H1 (cell line): ENCODE measurements around the gene SSX2IP. TPM values are rescaled to one million over a fixed set of nuclear protein-coding genes. Genes with fewer than 3 reads are reported as not detected.

Source experiments
- CREB1 ChIP-seq: IDR thresholded peaks from 2 replicates; pipeline ENCODE4 v1.6.1; 2012; ENCODE audit warnings: inconsistent platforms
- HDAC2 ChIP-seq, 2 experiments: fragments of 300-600 bp in 1 of 2; sonication (generic) in 1 of 2; IDR thresholded peaks; 2 replicates each; pipeline ENCODE4 v1.6.1; 2011 to 2012; ENCODE audit warnings: low read depth in 2 of 2, low read length in 2 of 2, mild to moderate bottlenecking in 2 of 2, moderate library complexity in 2 of 2, borderline replicate concordance in 1 of 2, inconsistent platforms in 1 of 2
- SUZ12 ChIP-seq: fragments of 200-600 bp; sonication (generic); IDR thresholded peaks from 2 replicates; pipeline ENCODE4 v1.6.1; 2012; ENCODE audit warnings: mild to moderate bottlenecking, inconsistent platforms, low read length, moderate library complexity, mixed read lengths
- TAF7 ChIP-seq: optimal IDR thresholded peaks from 2 replicates; pipeline ENCODE3; 2011; ENCODE audit warnings: low read depth, mild to moderate bottlenecking, inconsistent platforms, low read length, moderate library complexity, borderline replicate concordance
- polyA plus RNA-seq, 7 experiments: library from polyadenylated mRNA; depleted of rRNA in 3 of 7; stranded (reverse) in 5 of 7; unstranded in 2 of 7; fragments of >200 nt in 5 of 7; fragments of 200-250 nt in 2 of 7; gene quantifications; 1 replicate in 5 of 7; 2 replicates in 1 of 7; 4 replicates in 1 of 7; pipeline versions ENCODE4 v1.2.1 to v1.2.3, GENCODE V29; 2011 to 2013; ENCODE audit warnings: missing spikeins in 2 of 7, mixed read lengths in 2 of 7
- total RNA-seq: library from RNA; stranded (reverse); fragmentation: NEBNext Ultra II Directional; extraction: Animal tissue kit (Norgen Biotek cat#: 25700); gene quantifications from 2 replicates; pipeline ENCODE4 v1.2.1, GENCODE V29; 2021
- TF ChIP-seq, protein P1 (sequence below): fragments of 300-600 bp; sonication (generic); IDR thresholded peaks from 2 replicates; pipeline ENCODE4 v1.7.1; 2012; ENCODE audit warnings: low read length, moderate library complexity, mild to moderate bottlenecking, inconsistent platforms; ENCODE audit not compliant: insufficient replicate concordance
- TF ChIP-seq, protein P2 (sequence below): IDR thresholded peaks from 2 replicates; pipeline ENCODE4 v1.6.1; 2012; ENCODE audit warnings: inconsistent platforms
- TF ChIP-seq, protein P3 (sequence below): IDR thresholded peaks from 2 replicates; pipeline ENCODE4 v1.6.1; 2012; ENCODE audit warnings: low read length, inconsistent platforms

Gene SSX2IP
- total and polyA plus RNA-seq, 2 of the 8 experiments (the other 6 are each of a cell fraction or from before 2014, with no cell fraction given), result 4.0 to 31.3 TPM

DNA sequence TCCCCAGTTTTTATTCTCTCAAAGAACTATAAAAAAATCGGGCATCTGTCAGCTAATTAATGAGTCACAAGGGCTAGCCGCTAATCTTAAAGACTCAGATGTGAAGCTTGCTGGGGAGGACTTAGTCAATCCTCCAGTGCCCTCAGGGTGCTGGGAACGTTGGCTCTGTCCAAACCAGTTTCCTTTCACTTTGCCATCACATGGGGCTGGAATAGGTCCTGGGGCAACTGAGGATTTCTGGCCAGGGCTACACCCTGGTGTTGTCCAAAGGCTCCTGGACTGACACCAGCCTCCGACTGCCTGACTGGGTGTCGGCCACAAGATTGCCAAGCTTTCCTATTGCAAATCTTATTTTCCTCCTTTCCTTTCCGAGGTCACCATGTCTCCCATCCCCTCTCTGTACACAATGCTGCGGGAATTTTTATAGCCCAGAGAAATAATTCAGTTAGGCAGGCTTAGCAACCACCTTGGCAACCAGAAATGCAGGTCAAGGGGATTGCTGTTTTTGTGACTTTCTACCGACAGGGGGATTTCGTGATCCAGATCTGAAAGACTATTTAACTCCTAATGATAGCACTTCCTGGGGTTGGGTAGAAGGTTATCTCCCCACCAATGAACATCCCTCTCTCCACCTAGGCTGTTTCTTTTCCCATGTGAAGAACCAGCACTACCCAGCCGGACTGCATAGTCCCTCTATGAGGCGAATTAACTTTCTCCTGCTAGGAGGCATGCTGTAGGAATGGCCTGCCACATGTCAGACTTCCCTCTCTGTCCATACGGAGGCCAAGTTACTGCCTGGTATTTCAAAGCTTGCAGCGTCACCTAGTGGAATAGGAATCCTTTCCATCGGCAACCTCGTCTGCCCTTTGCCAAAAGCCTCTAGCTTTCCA, 86.1 kb downstream of the SSX2IP start (continued):
- TF ChIP-seq, protein P1, sequence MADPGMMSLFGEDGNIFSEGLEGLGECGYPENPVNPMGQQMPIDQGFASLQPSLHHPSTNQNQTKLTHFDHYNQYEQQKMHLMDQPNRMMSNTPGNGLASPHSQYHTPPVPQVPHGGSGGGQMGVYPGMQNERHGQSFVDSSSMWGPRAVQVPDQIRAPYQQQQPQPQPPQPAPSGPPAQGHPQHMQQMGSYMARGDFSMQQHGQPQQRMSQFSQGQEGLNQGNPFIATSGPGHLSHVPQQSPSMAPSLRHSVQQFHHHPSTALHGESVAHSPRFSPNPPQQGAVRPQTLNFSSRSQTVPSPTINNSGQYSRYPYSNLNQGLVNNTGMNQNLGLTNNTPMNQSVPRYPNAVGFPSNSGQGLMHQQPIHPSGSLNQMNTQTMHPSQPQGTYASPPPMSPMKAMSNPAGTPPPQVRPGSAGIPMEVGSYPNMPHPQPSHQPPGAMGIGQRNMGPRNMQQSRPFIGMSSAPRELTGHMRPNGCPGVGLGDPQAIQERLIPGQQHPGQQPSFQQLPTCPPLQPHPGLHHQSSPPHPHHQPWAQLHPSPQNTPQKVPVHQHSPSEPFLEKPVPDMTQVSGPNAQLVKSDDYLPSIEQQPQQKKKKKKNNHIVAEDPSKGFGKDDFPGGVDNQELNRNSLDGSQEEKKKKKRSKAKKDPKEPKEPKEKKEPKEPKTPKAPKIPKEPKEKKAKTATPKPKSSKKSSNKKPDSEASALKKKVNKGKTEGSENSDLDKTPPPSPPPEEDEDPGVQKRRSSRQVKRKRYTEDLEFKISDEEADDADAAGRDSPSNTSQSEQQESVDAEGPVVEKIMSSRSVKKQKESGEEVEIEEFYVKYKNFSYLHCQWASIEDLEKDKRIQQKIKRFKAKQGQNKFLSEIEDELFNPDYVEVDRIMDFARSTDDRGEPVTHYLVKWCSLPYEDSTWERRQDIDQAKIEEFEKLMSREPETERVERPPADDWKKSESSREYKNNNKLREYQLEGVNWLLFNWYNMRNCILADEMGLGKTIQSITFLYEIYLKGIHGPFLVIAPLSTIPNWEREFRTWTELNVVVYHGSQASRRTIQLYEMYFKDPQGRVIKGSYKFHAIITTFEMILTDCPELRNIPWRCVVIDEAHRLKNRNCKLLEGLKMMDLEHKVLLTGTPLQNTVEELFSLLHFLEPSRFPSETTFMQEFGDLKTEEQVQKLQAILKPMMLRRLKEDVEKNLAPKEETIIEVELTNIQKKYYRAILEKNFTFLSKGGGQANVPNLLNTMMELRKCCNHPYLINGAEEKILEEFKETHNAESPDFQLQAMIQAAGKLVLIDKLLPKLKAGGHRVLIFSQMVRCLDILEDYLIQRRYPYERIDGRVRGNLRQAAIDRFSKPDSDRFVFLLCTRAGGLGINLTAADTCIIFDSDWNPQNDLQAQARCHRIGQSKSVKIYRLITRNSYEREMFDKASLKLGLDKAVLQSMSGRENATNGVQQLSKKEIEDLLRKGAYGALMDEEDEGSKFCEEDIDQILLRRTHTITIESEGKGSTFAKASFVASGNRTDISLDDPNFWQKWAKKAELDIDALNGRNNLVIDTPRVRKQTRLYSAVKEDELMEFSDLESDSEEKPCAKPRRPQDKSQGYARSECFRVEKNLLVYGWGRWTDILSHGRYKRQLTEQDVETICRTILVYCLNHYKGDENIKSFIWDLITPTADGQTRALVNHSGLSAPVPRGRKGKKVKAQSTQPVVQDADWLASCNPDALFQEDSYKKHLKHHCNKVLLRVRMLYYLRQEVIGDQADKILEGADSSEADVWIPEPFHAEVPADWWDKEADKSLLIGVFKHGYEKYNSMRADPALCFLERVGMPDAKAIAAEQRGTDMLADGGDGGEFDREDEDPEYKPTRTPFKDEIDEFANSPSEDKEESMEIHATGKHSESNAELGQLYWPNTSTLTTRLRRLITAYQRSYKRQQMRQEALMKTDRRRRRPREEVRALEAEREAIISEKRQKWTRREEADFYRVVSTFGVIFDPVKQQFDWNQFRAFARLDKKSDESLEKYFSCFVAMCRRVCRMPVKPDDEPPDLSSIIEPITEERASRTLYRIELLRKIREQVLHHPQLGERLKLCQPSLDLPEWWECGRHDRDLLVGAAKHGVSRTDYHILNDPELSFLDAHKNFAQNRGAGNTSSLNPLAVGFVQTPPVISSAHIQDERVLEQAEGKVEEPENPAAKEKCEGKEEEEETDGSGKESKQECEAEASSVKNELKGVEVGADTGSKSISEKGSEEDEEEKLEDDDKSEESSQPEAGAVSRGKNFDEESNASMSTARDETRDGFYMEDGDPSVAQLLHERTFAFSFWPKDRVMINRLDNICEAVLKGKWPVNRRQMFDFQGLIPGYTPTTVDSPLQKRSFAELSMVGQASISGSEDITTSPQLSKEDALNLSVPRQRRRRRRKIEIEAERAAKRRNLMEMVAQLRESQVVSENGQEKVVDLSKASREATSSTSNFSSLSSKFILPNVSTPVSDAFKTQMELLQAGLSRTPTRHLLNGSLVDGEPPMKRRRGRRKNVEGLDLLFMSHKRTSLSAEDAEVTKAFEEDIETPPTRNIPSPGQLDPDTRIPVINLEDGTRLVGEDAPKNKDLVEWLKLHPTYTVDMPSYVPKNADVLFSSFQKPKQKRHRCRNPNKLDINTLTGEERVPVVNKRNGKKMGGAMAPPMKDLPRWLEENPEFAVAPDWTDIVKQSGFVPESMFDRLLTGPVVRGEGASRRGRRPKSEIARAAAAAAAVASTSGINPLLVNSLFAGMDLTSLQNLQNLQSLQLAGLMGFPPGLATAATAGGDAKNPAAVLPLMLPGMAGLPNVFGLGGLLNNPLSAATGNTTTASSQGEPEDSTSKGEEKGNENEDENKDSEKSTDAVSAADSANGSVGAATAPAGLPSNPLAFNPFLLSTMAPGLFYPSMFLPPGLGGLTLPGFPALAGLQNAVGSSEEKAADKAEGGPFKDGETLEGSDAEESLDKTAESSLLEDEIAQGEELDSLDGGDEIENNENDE, result no peak
- TF ChIP-seq, protein P2, sequence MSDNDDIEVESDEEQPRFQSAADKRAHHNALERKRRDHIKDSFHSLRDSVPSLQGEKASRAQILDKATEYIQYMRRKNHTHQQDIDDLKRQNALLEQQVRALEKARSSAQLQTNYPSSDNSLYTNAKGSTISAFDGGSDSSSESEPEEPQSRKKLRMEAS, result peak; percentile 82
- TF ChIP-seq SUZ12, result no peak
- TF ChIP-seq, protein P3, sequence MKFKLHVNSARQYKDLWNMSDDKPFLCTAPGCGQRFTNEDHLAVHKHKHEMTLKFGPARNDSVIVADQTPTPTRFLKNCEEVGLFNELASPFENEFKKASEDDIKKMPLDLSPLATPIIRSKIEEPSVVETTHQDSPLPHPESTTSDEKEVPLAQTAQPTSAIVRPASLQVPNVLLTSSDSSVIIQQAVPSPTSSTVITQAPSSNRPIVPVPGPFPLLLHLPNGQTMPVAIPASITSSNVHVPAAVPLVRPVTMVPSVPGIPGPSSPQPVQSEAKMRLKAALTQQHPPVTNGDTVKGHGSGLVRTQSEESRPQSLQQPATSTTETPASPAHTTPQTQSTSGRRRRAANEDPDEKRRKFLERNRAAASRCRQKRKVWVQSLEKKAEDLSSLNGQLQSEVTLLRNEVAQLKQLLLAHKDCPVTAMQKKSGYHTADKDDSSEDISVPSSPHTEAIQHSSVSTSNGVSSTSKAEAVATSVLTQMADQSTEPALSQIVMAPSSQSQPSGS, result no peak
- 0 out of 2 replicates have a peak, but pooled peaks have one; percentile 16 for TF ChIP-seq CREB1
- TF ChIP-seq HDAC2 (IDR thresholded peaks at IDR 0.05; ENCODE audit: borderline replicate concordance in 1 of 2, low read depth in 2 of 2, low read length in 2 of 2), result no peak
- TF ChIP-seq TAF7, result no peak
